ENCODE results near the gene KLHL5.

- TF ChIP-seq CTCF (conservative IDR thresholded peaks at IDR 0.05; ENCODE audit: low read length) (no peak), EZH2phosphoT487 (IDR thresholded peaks at IDR 0.05; ENCODE audit: borderline replicate concordance, low read depth, low read length) (no peak)
Observed at GRCh38 chr4:39154009-39154408, 92.0 kb downstream of the KLHL5 start.

All from OCI-LY7 (cell line).